Fibroblast of the aortic adventitia (primary cell): Measurements from ENCODE around the gene ALX3. TPM values are rescaled to one million over a fixed set of nuclear protein-coding genes. Genes with fewer than 3 reads are reported as not detected.

Experiments used
- DNase-seq: peaks from one replicate; pipeline ENCODE4 v3.0.0-alpha.2; 2010; ENCODE audit warnings: low read depth
- H3K4me3 ChIP-seq: 2 replicates; pipeline ENCODE4 v1.5.1; 2011; ENCODE audit warnings: low read depth, mild to moderate bottlenecking, control low read depth, low read length, moderate library complexity
- CTCF ChIP-seq: IDR thresholded peaks from 2 replicates; pipeline ENCODE4 v1.5.1; 2011; ENCODE audit warnings: mild to moderate bottlenecking, low read length, control low read depth, inconsistent platforms; ENCODE audit not compliant: insufficient read depth
- total RNA-seq: library from RNA; depleted of rRNA; stranded (reverse); fragments of >200 nt; gene quantifications from 2 replicates; pipeline ENCODE4 v1.2.3, GENCODE V29; 2012; ENCODE audit warnings: low replicate concordance

ALX3 gene
- total RNA-seq, 1 donor, result 0.09 TPM

GRCh38 chr1:110047463-110047862 is 23.0 kb downstream of the ALX3 start:
- no peak overlapping the region for H3K4me3 ChIP-seq
- no peak for DNase-seq
- TF ChIP-seq CTCF, result no peak

- DNase-seq, result no peak
- no peak for TF ChIP-seq CTCF
- no peak overlapping the region for H3K4me3 ChIP-seq
Observed at GRCh38 chr1:110043016-110043415, 27.5 kb downstream of the ALX3 start.

- no peak for TF ChIP-seq CTCF
- no peak for DNase-seq
- H3K4me3 ChIP-seq, result no peak overlapping the region
Observed at GRCh38 chr1:110040548-110040947, 29.9 kb downstream of the ALX3 start.

GRCh38 chr1:110039641-110040040 is 30.8 kb downstream of the ALX3 start:
- TF ChIP-seq CTCF, result no peak
- no peak overlapping the region for H3K4me3 ChIP-seq
- no peak for DNase-seq

- H3K4me3 ChIP-seq, result no peak overlapping the region
- no peak for TF ChIP-seq CTCF
- DNase-seq, result no peak
Observed at GRCh38 chr1:110038271-110038670, 32.2 kb downstream of the ALX3 start.

- DNase-seq, result peak; percentile 26
- TF ChIP-seq CTCF, result no peak
Observed at GRCh38 chr1:110035236-110035752, 35.2 kb downstream of the ALX3 start.

More at GRCh38 chr1:110035236-110035752, 35.2 kb downstream of the ALX3 start:
- H3K4me3 ChIP-seq, result peak overlapping the region; percentile 85
